Neural progenitor cell (in vitro differentiated cells): Measurements from ENCODE around the gene HTR2B. TPM values are rescaled to one million over a fixed set of nuclear protein-coding genes. Genes with fewer than 3 reads are reported as not detected.

Experiments
- DNase-seq: peaks from one replicate; pipeline ENCODE4 v3.0.0-alpha.2; 2016; ENCODE audit warnings: low spot score
- H2AFZ ChIP-seq: fragments of 200-600 bp; sonication (generic); replicated peaks from 2 replicates; pipeline ENCODE4 v1.6.1; 2016; ENCODE audit warnings: antibody characterized with exemption
- H3F3A ChIP-seq: fragments of 200-600 bp; sonication (generic); 2 replicates; pipeline ENCODE4 v1.6.1; 2016; ENCODE audit warnings: antibody characterized with exemption, low read depth
- H3K27ac ChIP-seq: fragments of 200-600 bp; sonication (generic); 2 replicates; pipeline ENCODE4 v1.5.1; 2016; ENCODE audit warnings: mild to moderate bottlenecking
- H3K27me3 ChIP-seq: fragments of 200-600 bp; sonication (generic); 2 replicates; pipeline ENCODE4 v1.6.1; 2016; ENCODE audit warnings: mild to moderate bottlenecking, moderate library complexity
- H3K36me3 ChIP-seq: fragments of 200-600 bp; sonication (generic); 2 replicates; pipeline ENCODE4 v1.5.1; 2016
- H3K4me1 ChIP-seq: fragments of 200-600 bp; sonication (generic); 2 replicates; pipeline ENCODE4 v1.6.1; 2016; ENCODE audit warnings: mixed run types
- H3K4me2 ChIP-seq: fragments of 200-600 bp; sonication (generic); 2 replicates; pipeline ENCODE4 v1.6.1; 2016
- H3K4me3 ChIP-seq: fragments of 200-600 bp; sonication (generic); 2 replicates; pipeline ENCODE4 v1.5.1; 2016
- H3K79me2 ChIP-seq: fragments of 200-600 bp; sonication (generic); 2 replicates; pipeline ENCODE4 v1.6.1; 2016; ENCODE audit warnings: low read depth
- H3K9ac ChIP-seq: fragments of 200-600 bp; sonication (generic); 2 replicates; pipeline ENCODE4 v1.6.1; 2016
- H3K9me3 ChIP-seq: fragments of 200-600 bp; sonication (generic); 2 replicates; pipeline ENCODE4 v1.5.1; 2016; ENCODE audit warnings: low read depth
- H4K20me1 ChIP-seq: fragments of 200-600 bp; sonication (generic); 2 replicates; pipeline ENCODE4 v1.6.1; 2016; ENCODE audit warnings: low read depth
- H3K27ac Mint-ChIP-seq: 3 replicates; pipeline ENCODE4 v1.8.0; 2021; ENCODE audit warnings: mixed read lengths
- H3K27me3 Mint-ChIP-seq: 2 replicates; pipeline ENCODE4 v1.8.0; 2022; ENCODE audit warnings: low read depth, mild to moderate bottlenecking, inconsistent platforms, moderate library complexity, mixed read lengths; ENCODE audit not compliant: insufficient read depth
- H3K36me3 Mint-ChIP-seq: 3 replicates; pipeline ENCODE4 v1.8.0; 2021; ENCODE audit warnings: mixed read lengths
- H3K4me1 Mint-ChIP-seq: 3 replicates; pipeline ENCODE4 v1.8.0; 2021; ENCODE audit warnings: mixed read lengths
- H3K4me3 Mint-ChIP-seq: 3 replicates; pipeline ENCODE4 v1.8.0; 2021; ENCODE audit warnings: mild to moderate bottlenecking, moderate library complexity, mixed read lengths
- H3K9me3 Mint-ChIP-seq: 3 replicates; pipeline ENCODE4 v1.8.0; 2020; ENCODE audit warnings: mixed read lengths
- CTCF ChIP-seq: fragments of 200-600 bp; sonication (generic); IDR thresholded peaks from 2 replicates; pipeline ENCODE4 v1.5.1; 2017; ENCODE audit warnings: antibody characterized with exemption, mild to moderate bottlenecking
- EZH2 ChIP-seq: fragments of 200-600 bp; sonication (generic); IDR thresholded peaks from 2 replicates; pipeline ENCODE4 v1.6.1; 2017; ENCODE audit warnings: antibody characterized with exemption, mild to moderate bottlenecking, moderate library complexity
- EZH2phosphoT487 ChIP-seq: fragments of 200-600 bp; sonication (generic); IDR thresholded peaks from 2 replicates; pipeline ENCODE4 v1.6.1; 2017; ENCODE audit warnings: antibody characterized with exemption
- total RNA-seq: library from RNA; depleted of rRNA; stranded (reverse); fragments of >200 nt; gene quantifications from 2 replicates; pipeline ENCODE4 v1.2.3, GENCODE V29; 2015; ENCODE audit warnings: low replicate concordance

Gene HTR2B
- total RNA-seq, 1 donor from 2014 or later = not detected

- no peak for TF ChIP-seq EZH2phosphoT487
- TF ChIP-seq CTCF = no peak
- no peak for TF ChIP-seq EZH2
- H3K4me3 ChIP-seq = no peak overlapping the region
- no peak overlapping the region for H3K27ac Mint-ChIP-seq
Measured at GRCh38 chr2:231170055-231170454, 45.2 kb upstream of the HTR2B start.

GRCh38 chr2:231169488-231169887, 44.6 kb upstream of the HTR2B start:
- Histone ChIP-seq H3K36me3 (no peaks in the 10 kb centered on the region), H2AFZ (no peak overlapping the region), H3K9ac (no peak overlapping the region), H3K9me3 (no peaks in the 10 kb centered on the region), H3K4me3 (no peak overlapping the region), H3K27me3 (no peaks in the 10 kb centered on the region), H3F3A (no peaks in the 10 kb centered on the region), H3K4me1 (peaks cover 4% of the 10 kb centered on the region), H3K27ac (no peak overlapping the region), H3K79me2 (no peaks in the 10 kb centered on the region), H4K20me1 (no peaks in the 10 kb centered on the region), H3K4me2 (no peak overlapping the region)
- H3K27me3 Mint-ChIP-seq = no peaks in the 10 kb centered on the region
- no peaks in the 10 kb centered on the region for H3K9me3 Mint-ChIP-seq
- TF ChIP-seq EZH2 (no peak), CTCF (no peak), EZH2phosphoT487 (no peak)
- no peak overlapping the region for H3K4me3 Mint-ChIP-seq
- no peak overlapping the region for H3K27ac Mint-ChIP-seq
- H3K36me3 Mint-ChIP-seq = peaks cover 20% of the 10 kb centered on the region
- H3K4me1 Mint-ChIP-seq = no peaks in the 10 kb centered on the region
- DNase-seq = no peak

More at GRCh38 chr2:231170055-231170454, 45.2 kb upstream of the HTR2B start:
- H2AFZ ChIP-seq = no peak overlapping the region
- H3K9ac ChIP-seq = no peak overlapping the region
- H3K36me3 ChIP-seq = no peaks in the 10 kb centered on the region
- H3K36me3 Mint-ChIP-seq = peaks cover 20% of the 10 kb centered on the region
- no peaks in the 10 kb centered on the region for H3F3A ChIP-seq
- no peaks in the 10 kb centered on the region for H3K9me3 ChIP-seq
- no peaks in the 10 kb centered on the region for H3K4me1 Mint-ChIP-seq
- H3K9me3 Mint-ChIP-seq = no peaks in the 10 kb centered on the region
- H3K79me2 ChIP-seq = no peaks in the 10 kb centered on the region
- no peak overlapping the region for H3K4me3 Mint-ChIP-seq
- peaks cover 4% of the 10 kb centered on the region for H3K4me1 ChIP-seq
- no peaks in the 10 kb centered on the region for H4K20me1 ChIP-seq
- no peak for DNase-seq
- H3K27me3 ChIP-seq = no peaks in the 10 kb centered on the region
- no peak overlapping the region for H3K27ac ChIP-seq
- no peak overlapping the region for H3K4me2 ChIP-seq
- H3K27me3 Mint-ChIP-seq = no peaks in the 10 kb centered on the region

GRCh38 chr2:231168460-231169139, 43.8 kb upstream of the HTR2B start:
- H3K9me3 ChIP-seq = no peaks in the 10 kb centered on the region
- TF ChIP-seq CTCF = no peak
- TF ChIP-seq EZH2phosphoT487 = no peak
- no peak for TF ChIP-seq EZH2
- no peak overlapping the region for H3K9ac ChIP-seq
- H3K27ac Mint-ChIP-seq = no peak overlapping the region
- no peak overlapping the region for H2AFZ ChIP-seq
- no peaks in the 10 kb centered on the region for H3K4me1 Mint-ChIP-seq
- peaks cover 20% of the 10 kb centered on the region for H3K36me3 Mint-ChIP-seq
- no peak overlapping the region for H3K4me2 ChIP-seq
- no peak overlapping the region for H3K27ac ChIP-seq
- H3K4me1 ChIP-seq = peaks cover 1% of the 10 kb centered on the region
- no peaks in the 10 kb centered on the region for H3K27me3 Mint-ChIP-seq
- no peaks in the 10 kb centered on the region for H3F3A ChIP-seq
- H3K9me3 Mint-ChIP-seq = no peaks in the 10 kb centered on the region
- no peaks in the 10 kb centered on the region for H4K20me1 ChIP-seq
- no peak overlapping the region for H3K4me3 ChIP-seq
- no peak for DNase-seq
- no peak overlapping the region for H3K4me3 Mint-ChIP-seq
- H3K79me2 ChIP-seq = no peaks in the 10 kb centered on the region
- H3K36me3 ChIP-seq = no peaks in the 10 kb centered on the region
- H3K27me3 ChIP-seq = no peaks in the 10 kb centered on the region
